Stomach smooth muscle (tissue), 2 donors: ENCODE measurements around the gene TNFRSF12A.

Source experiments
- H3K27ac ChIP-seq: one replicate; pipeline ENCODE4 v1.7.0; 2013; ENCODE audit warnings: mild to moderate bottlenecking, low read length, inconsistent platforms
- H3K27me3 ChIP-seq, 2 donors: one replicate each; pipeline ENCODE4 v1.7.0; 2013; ENCODE audit warnings: low read length in 2 of 2; ENCODE audit not compliant: insufficient read depth in 2 of 2, control insufficient read depth in 1 of 2
- H3K36me3 ChIP-seq, 2 donors: one replicate each; pipeline ENCODE4 v1.7.0; 2013; ENCODE audit warnings: low read length in 2 of 2; ENCODE audit not compliant: control insufficient read depth in 2 of 2, insufficient read depth in 2 of 2
- H3K4me1 ChIP-seq: one replicate; pipeline ENCODE4 v1.7.0; 2013; ENCODE audit warnings: low read length; ENCODE audit not compliant: control insufficient read depth, insufficient read depth
- H3K4me3 ChIP-seq, 2 donors: one replicate each; pipeline ENCODE4 v1.7.0; 2013; ENCODE audit warnings: low read length in 2 of 2
- H3K9ac ChIP-seq, 2 donors: one replicate each; pipeline ENCODE4 v1.7.0; 2013; ENCODE audit warnings: low read length in 2 of 2, mild to moderate bottlenecking in 1 of 2
- H3K9me3 ChIP-seq, 2 donors: one replicate each; pipeline ENCODE4 v1.7.0; 2013; ENCODE audit warnings: low read length in 2 of 2; ENCODE audit not compliant: control insufficient read depth in 2 of 2
- donor health status: healthy.
- donor health status: Pancreatic carcinoma.

Gene TNFRSF12A

DNA sequence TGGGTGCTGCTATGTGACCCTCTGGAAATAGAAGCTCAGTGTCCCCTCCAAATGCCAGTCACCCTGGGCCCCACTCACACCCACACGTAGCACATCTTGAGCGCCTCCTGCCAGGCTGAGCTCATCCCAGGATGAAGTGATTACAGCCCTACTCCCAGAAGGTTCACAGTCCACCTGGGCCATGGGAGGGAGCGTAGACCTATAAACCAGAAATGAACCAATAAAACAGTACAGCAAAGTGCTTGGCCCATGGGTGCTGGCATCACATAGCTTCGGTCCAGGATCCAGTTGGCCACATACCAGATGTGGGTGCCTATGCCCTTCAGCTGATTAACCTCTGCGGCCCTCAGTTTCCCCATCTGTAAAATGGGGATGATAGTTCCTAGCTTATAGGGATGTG is 18.7 kb downstream of the TNFRSF12A start:
- H3K4me1 ChIP-seq, result no peaks in the 10 kb centered on the region
- H3K27ac ChIP-seq, result no peak overlapping the region
- no peak overlapping the region for H3K4me3 ChIP-seq
- H3K36me3 ChIP-seq, result no peaks in the 10 kb centered on the region
- H3K9me3 ChIP-seq, result no peaks in the 10 kb centered on the region
- H3K27me3 ChIP-seq, result peaks cover 45 to 55% of the 10 kb centered on the region in 2 donors
- no peak overlapping the region for H3K9ac ChIP-seq

DNA sequence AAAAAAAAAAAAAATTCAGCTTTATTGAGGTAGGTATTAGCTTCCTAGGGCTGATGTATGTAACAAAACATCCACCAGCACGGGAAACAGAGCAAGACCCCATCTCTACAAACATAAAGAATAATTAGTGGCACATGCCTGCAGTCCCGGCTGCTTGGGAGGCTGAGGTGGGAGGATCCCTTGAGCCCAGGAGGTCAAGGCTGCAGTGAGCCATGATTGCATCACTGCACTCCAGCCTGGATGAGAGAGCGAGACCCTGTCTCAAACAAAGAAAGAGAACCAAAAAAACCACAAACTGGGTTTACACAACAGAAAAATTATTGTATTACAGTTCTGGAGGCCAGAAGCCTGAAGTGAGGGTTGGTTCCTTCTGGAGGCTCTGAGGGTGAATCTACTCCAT is 22.2 kb downstream of the TNFRSF12A start:
- no peaks in the 10 kb centered on the region for H3K36me3 ChIP-seq
- H3K27me3 ChIP-seq, result peaks cover 41 to 53% of the 10 kb centered on the region in 2 donors
- H3K9ac ChIP-seq, result no peak overlapping the region
- H3K4me3 ChIP-seq, result no peak overlapping the region
- no peak overlapping the region for H3K27ac ChIP-seq
- H3K9me3 ChIP-seq, result no peaks in the 10 kb centered on the region
- H3K4me1 ChIP-seq, result peaks cover 15% of the 10 kb centered on the region

DNA sequence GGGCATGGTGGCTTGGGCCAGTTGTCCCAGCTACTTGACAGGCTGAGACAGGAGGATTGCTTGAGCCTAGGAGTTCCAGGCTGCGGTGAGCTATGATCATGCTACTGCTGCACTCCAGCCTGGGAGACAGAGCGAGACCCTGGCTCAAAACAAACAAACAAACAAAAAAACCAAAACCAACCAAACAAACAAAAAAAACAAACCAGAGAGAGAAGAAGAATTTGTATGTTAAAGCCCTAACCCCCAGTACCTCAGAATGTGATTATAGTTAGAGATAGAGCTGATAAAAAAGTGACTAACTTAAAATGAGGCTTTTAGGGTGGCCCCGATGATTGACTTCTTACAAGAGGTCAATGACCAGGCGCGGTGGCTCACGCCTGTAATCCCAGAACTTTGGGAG is 24.5 kb downstream of the TNFRSF12A start:
- no peak overlapping the region for H3K9ac ChIP-seq
- peaks cover 23 to 48% of the 10 kb centered on the region in 2 donors for H3K27me3 ChIP-seq
- no peak overlapping the region for H3K27ac ChIP-seq
- H3K4me1 ChIP-seq, result peaks cover 15% of the 10 kb centered on the region
- no peaks in the 10 kb centered on the region for H3K36me3 ChIP-seq
- no peak overlapping the region for H3K4me3 ChIP-seq
- no peaks in the 10 kb centered on the region for H3K9me3 ChIP-seq

DNA sequence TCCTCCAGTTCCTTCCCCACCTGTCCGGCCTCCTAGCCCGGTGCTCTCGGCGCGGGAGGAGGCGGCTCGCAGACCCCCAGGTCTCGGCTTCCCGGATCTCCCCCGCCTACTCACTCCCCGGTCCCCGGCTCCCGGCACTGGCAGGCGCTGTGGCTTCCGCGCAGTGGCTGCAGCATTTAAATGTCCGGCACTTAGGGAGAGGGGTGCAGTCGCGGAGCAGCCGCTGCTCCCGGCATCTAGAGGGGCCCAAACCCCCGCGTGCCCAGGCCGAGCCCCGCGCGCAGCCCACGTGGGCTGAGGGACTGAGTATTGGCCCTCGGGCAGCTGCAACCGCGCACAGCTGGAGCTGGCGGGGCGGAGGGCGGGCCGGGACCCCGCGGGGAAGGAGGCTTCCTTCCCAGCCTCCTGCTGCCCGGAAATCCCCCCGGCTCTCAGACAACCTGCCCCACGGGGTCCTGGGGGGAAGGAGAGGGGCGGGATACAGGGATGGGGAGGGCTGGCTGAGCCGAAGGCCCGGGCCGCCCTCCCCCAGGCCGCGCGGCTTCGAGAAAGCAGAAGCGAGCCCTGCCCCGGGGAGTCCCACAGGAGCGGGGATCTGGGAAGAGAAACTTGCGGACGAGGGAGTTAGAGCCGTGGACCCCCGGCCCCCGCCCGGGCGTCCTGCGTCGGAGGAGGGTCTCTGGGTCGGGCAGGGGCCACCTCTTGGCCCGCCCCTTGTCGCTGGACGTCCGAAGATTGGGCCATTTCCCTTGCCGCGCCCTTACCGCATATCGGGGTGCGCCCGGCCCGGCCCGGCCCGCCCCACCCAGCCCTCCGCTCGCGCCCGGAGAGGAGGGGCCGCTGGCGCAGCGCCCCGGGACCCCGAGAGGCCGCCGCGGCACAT is 25.8 kb downstream of the TNFRSF12A start, which contains the start of gene MMP25:
MMP25 (plus strand) TSS at position 804 of the 883 bp plus-strand sequence. CDS start 357 bp downstream, outside the sequence.
- H3K27ac ChIP-seq, result no peak within 1 kb of the TSS
- H3K9me3 ChIP-seq, result no peaks in the 10 kb centered on the region
- H3K4me1 ChIP-seq, result peaks cover 15% of the 10 kb centered on the region
- H3K27me3 ChIP-seq, result peaks cover 23 to 53% of the 10 kb centered on the region in 2 donors
- no peaks in the 10 kb centered on the region for H3K36me3 ChIP-seq
- H3K9ac ChIP-seq, result no peak within 1 kb of the TSS
- peak within 1 kb of the TSS; percentile 46 to 69 for H3K4me3 ChIP-seq

DNA sequence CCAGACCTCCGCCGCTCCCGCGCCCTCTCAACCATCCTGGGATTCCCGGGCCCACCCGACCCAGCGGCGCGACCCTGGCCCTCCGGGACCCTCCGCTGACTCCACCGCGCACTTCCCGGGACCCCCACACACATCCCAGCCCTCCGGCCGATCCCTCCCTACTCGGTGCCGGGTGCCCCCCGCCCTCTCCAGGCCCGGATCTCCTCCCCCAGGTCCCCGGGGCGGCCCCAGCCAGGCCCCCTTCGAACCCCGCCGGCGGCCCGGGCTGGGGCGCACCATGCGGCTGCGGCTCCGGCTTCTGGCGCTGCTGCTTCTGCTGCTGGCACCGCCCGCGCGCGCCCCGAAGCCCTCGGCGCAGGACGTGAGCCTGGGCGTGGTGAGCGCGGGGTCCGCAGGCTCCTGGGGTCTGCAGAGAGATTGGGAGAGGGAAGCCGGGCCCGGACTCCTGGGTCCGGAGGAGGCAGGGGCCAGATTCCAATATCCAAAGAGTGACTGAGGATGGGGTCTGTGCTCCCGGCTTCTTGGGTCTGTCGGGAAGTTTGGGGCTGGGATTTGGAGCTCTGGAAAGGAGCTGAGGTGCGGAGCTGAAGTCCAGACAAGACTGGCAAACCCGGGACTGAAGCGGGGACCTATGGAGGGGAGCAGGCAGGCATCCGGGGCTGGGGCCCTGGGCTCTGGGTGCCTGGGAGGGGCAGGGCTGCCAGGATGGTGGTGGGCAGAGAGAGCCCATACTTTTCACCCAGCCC is 26.6 kb downstream of the TNFRSF12A start:
- H3K4me3 ChIP-seq, result no peak overlapping the region
- H3K9ac ChIP-seq, result no peak overlapping the region
- peaks cover 15% of the 10 kb centered on the region for H3K4me1 ChIP-seq
- H3K36me3 ChIP-seq, result no peaks in the 10 kb centered on the region
- no peak overlapping the region for H3K27ac ChIP-seq
- peaks cover 23 to 53% of the 10 kb centered on the region in 2 donors for H3K27me3 ChIP-seq
- H3K9me3 ChIP-seq, result no peaks in the 10 kb centered on the region

DNA sequence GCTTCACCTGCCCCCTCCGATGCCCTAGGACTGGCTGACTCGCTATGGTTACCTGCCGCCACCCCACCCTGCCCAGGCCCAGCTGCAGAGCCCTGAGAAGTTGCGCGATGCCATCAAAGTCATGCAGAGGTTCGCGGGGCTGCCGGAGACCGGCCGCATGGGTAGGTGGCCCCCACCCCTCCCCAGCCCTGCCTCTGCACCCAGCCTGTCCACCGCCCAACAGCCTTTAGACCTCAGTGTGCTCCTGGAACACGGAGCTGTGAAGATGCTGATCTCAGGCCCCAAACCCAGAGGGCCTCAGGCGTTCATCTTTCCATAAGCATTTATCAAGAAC is 27.2 kb downstream of the TNFRSF12A start:
- no peak overlapping the region for H3K27ac ChIP-seq
- no peak overlapping the region for H3K4me3 ChIP-seq
- no peaks in the 10 kb centered on the region for H3K36me3 ChIP-seq
- H3K27me3 ChIP-seq, result peaks cover 21 to 53% of the 10 kb centered on the region in 2 donors
- H3K4me1 ChIP-seq, result peaks cover 15% of the 10 kb centered on the region
- no peaks in the 10 kb centered on the region for H3K9me3 ChIP-seq
- no peak overlapping the region for H3K9ac ChIP-seq

DNA sequence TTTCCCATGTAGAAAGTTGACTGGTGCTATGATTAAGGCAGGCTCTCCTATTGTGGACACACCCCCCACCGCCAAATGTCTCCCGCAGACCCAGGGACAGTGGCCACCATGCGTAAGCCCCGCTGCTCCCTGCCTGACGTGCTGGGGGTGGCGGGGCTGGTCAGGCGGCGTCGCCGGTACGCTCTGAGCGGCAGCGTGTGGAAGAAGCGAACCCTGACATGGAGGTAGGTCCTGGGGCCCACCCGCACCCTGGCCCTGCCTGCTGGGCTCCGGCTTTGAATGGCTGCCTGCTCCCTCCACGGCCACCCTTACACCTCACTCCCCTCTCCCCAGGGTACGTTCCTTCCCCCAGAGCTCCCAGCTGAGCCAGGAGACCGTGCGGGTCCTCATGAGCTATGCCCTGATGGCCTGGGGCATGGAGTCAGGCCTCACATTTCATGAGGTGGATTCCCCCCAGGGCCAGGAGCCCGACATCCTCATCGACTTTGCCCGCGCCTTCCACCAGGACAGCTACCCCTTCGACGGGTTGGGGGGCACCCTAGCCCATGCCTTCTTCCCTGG is 29.8 kb downstream of the TNFRSF12A start:
- Histone ChIP-seq H3K9ac (no peak overlapping the region), H3K9me3 (no peaks in the 10 kb centered on the region), H3K27me3 (peaks cover 7 to 35% of the 10 kb centered on the region in 2 donors), H3K27ac (no peak overlapping the region), H3K4me1 (peaks cover 15% of the 10 kb centered on the region), H3K4me3 (no peak overlapping the region), H3K36me3 (no peaks in the 10 kb centered on the region)

DNA sequence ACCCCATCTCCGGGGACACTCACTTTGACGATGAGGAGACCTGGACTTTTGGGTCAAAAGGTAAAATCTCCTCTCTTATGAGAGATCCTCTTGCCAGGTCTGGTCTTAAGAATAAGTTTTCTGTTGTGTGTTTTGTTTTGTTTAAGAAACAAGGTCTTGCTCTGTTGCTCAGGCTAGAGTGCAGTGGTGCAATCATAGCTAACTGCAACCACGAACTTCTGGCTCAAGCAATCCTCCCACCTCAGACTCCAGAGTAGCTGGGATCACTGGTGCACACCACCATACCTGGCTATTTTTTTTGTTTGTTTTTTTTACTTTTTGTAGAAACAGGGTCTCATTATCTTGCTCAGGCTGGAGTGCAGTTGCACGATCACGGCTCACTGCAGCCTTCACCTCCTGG is 30.3 kb downstream of the TNFRSF12A start:
- H3K9ac ChIP-seq, result no peak overlapping the region
- H3K36me3 ChIP-seq, result no peaks in the 10 kb centered on the region
- H3K4me1 ChIP-seq, result peaks cover 12% of the 10 kb centered on the region
- H3K27me3 ChIP-seq, result peaks cover 5 to 32% of the 10 kb centered on the region in 2 donors
- H3K9me3 ChIP-seq, result no peaks in the 10 kb centered on the region
- H3K27ac ChIP-seq, result no peak overlapping the region
- H3K4me3 ChIP-seq, result no peak overlapping the region

DNA sequence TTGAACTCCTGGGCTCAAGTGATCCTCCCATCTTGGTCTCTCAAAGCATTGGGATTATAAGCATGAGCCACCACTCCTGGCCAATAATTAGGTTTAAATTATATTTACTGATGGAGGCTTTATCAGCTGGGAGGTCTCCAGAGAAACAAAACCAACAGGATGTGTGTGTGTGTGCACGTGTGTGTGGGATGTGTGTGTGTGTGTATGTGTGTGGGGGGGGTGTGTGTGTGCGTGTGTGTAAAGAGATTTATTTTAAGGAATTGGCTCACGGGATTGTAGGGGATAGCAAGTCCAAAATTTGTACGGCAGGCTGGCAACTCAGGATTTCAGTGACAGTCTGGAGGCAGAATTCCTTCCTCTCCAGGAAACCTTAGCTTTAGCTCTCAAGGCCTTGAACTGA is 30.8 kb downstream of the TNFRSF12A start:
- Histone ChIP-seq H3K4me3 (no peak overlapping the region), H3K4me1 (peaks cover 8% of the 10 kb centered on the region), H3K27ac (no peak overlapping the region), H3K9me3 (no peaks in the 10 kb centered on the region), H3K36me3 (no peaks in the 10 kb centered on the region), H3K9ac (no peak overlapping the region), H3K27me3 (peaks cover 5 to 29% of the 10 kb centered on the region in 2 donors)

DNA sequence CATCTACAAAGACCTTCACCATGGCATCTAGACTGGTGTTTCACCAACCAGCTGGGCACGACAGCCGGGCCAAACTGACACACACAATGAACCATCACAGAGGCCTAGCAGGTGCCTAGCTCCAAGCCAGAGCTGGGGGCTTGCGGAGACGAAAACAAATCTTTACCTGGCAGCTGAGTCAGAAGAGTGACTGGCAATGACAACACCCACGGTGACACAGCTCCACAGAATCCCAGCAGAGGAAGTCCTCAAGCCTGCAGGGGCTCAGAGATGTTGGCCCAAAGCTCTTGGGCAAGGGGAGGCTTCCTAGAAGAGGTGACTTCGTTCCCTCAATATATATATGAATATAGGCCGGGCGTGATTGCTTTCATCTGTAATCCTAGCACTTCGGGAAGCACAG is 31.3 kb downstream of the TNFRSF12A start:
- Histone ChIP-seq H3K27me3 (peaks cover 5 to 24% of the 10 kb centered on the region in 2 donors), H3K4me1 (peaks cover 4% of the 10 kb centered on the region)

More for the DNA sequence above, 31.3 kb downstream of the TNFRSF12A start:
- no peak overlapping the region for H3K4me3 ChIP-seq
- H3K9me3 ChIP-seq, result no peaks in the 10 kb centered on the region
- H3K27ac ChIP-seq, result no peak overlapping the region
- no peaks in the 10 kb centered on the region for H3K36me3 ChIP-seq
- H3K9ac ChIP-seq, result no peak overlapping the region
